GM12865 (cell line): ENCODE results near the gene RALGAPB.

Experiments
- DNase-seq: peaks from one replicate; pipeline ENCODE4 v3.0.0; 2010; ENCODE audit warnings: low read depth
- H3K4me3 ChIP-seq: 2 replicates; pipeline ENCODE4 v1.5.1; 2011; ENCODE audit warnings: mild to moderate bottlenecking, low read depth, low read length, control low read depth
- CTCF ChIP-seq: IDR thresholded peaks from 2 replicates; pipeline ENCODE4 v1.5.1; 2011; ENCODE audit warnings: low read length, control low read depth, low read depth, inconsistent platforms; ENCODE audit not compliant: insufficient read depth; ENCODE audit errors: missing control alignments

RALGAPB gene

GRCh38 chr20:38447251-38447661 lies 25.4 kb upstream of the RALGAPB start:
- DNase-seq, result no peak
- H3K4me3 ChIP-seq, result peak overlapping the region; percentile 83
- TF ChIP-seq CTCF, result no peak

- TF ChIP-seq CTCF, result peak; percentile 10
- peak overlapping the region; percentile 83 for H3K4me3 ChIP-seq
- DNase-seq, result peak; percentile 67
Observed at GRCh38 chr20:38447931-38448675, 24.5 kb upstream of the RALGAPB start.

- TF ChIP-seq CTCF, result no peak
- DNase-seq, result no peak
- no peak overlapping the region for H3K4me3 ChIP-seq
Observed at GRCh38 chr20:38449046-38449445, 23.6 kb upstream of the RALGAPB start.

- H3K4me3 ChIP-seq, result no peak overlapping the region
- DNase-seq, result no peak
- TF ChIP-seq CTCF, result no peak
Observed at GRCh38 chr20:38450412-38450975, 22.1 kb upstream of the RALGAPB start.

GRCh38 chr20:38452880-38453624 lies 19.6 kb upstream of the RALGAPB start:
- DNase-seq, result no peak
- H3K4me3 ChIP-seq, result no peak overlapping the region
- TF ChIP-seq CTCF, result no peak

GRCh38 chr20:38453941-38454340 lies 18.7 kb upstream of the RALGAPB start:
- no peak overlapping the region for H3K4me3 ChIP-seq
- TF ChIP-seq CTCF, result no peak
- DNase-seq, result peak; percentile 70
